ENCODE data around the gene MAN2B2. TPM values are rescaled to one million over a fixed set of nuclear protein-coding genes. Genes with fewer than 3 reads are reported as not detected.
"Not testable (repeated sequence)": the region's sequence is repeated elsewhere in the genome, so short reads cannot be mapped to it uniquely, and the experiment has no call there.

The MAN2B2 gene
- total RNA-seq, 1 donor from 2014 or later: 15.2 TPM

GRCh38 chr4:6613676-6614651, 39.0 kb downstream of the MAN2B2 start:
- DNase-seq (ENCODE audit: low read depth): no peak

DNA sequence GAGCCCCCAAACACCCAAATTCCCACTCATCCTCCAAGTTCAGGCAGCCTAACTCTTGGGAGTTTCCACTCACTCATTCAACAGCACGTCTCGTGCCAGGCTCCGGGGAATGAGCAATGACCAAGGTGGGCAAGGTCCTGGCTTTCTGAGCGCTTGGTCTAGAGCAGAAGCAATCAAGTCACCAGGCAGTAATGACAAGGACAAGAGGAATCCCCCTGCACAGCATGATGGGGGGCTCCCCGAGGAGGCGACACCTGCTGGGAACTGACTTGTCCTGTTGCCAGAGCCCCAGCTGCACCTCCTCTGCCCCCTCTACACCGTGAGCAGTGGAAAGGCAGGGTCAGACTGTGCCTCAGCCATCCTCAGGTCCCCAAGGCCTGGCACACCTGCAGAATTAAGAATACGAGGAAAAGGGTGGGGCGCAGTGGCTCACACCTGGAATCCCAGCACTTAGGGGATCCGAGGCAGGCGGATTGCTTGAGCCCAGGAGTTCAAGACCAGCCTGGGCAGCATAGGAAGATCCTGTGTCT, 39.8 kb downstream of the MAN2B2 start:
- no peak for DNase-seq (ENCODE audit: low read depth)

- no peak for DNase-seq (ENCODE audit: low read depth)
Measured at GRCh38 chr4:6616087-6616995, 41.4 kb downstream of the MAN2B2 start.

DNA sequence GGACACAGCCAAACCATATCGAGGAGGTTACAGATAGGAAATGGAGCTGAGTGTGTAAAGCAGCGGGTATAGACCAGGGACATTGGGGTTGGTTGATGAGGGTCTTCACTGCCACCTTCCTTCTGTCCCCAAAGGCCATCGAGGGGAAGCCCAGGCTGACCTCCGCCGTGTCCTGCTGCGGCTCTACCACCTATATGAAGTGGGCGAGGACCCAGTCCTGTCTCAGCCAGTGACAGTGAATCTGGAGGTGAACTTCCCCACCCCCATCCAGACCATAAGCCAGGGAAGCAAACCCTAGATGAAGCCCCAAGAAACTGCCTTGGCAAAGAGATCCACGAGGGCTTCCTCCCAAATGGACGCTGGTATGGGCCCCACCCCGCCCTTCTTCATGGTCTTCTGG, 42.3 kb downstream of the MAN2B2 start:
- no peak for DNase-seq (ENCODE audit: low read depth)

DNA sequence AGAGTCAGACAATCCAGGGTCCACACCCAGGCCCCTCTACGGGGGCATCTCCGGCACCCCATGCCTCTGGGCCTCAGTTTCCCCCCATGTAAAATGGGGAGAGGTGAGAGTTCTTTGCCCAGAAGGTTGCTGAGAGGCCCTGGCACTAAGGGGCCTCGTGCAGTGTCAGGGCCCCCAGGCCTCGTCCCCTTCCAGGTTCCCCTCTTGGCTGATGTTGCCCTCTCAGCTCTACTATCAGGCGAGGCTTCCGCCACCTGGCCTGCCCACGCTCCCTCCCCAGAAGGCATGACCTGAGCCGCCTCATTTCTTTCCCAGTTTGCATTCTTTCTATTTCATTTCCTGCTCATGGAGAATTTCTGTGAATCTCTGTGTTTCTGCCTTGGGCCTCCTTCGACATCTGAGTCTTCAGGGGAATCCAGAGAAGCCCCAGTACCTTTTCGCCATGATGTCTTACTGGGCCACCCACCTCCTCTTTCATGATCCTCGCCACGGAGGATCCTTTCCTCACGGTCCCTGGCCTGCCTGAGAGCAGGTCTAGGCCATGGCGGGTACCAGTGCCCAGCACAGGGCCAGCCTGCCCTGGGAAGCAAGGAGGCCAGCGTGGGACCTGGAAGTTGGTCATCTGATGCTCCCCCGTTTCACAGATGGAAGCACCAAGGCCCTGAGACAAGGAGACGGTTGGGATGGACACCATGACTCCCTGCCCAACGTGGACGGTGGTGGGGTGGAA, 43.6 kb downstream of the MAN2B2 start:
- no peak for DNase-seq (ENCODE audit: low read depth)

DNA sequence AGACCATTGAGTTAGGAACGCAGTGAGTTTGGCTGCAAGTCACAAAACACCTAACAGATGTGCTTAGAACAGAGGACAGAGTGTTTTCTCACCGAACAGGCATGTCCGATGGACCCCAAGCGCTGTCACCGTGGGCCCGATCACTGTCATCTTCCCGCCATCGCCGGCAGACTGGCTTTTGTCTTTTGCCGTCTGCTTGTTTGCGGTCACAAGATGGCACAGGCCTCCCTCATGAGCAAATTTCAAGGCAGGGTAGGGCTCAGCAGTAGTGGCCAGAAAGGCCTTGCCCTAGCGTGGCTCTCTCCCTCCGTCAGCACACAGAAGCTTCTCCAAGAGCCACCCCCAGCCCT, 44.1 kb downstream of the MAN2B2 start:
- no peak for DNase-seq (ENCODE audit: low read depth)

- DNase-seq (ENCODE audit: low read depth): no peak
Measured at GRCh38 chr4:6619466-6620255, 44.7 kb downstream of the MAN2B2 start.

GRCh38 chr4:6620296-6620695, 45.3 kb downstream of the MAN2B2 start:
- DNase-seq (ENCODE audit: low read depth): no peak

- peak; percentile 19 for DNase-seq (ENCODE audit: low read depth)
Measured at GRCh38 chr4:6620891-6621555, 46.0 kb downstream of the MAN2B2 start.

GRCh38 chr4:6621556-6621927, 46.6 kb downstream of the MAN2B2 start:
- DNase-seq (ENCODE audit: low read depth): no peak

GRCh38 chr4:6622744-6623143, 47.8 kb downstream of the MAN2B2 start:
- no peak for DNase-seq (ENCODE audit: low read depth)

DNA sequence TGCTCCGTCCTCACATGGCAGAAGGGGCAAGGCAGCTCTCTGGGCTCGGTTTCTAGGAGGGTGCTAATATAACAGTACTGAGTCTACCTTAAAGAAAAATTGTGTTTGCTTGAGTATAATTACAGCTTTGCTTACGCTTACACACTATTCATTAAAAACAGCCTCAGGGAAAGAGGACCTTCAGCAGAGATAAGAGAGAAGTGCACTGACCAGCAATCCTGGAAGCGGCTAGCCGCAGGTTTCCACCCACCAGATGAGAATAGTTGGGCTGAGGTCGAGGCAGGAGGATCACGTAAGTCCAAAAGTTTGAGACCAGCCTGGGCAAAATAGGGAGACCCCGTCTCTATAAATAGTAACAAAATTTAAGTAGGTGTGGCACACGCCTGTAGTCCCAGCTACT, 50.3 kb downstream of the MAN2B2 start:
- DNase-seq (ENCODE audit: low read depth): no peak

DNA sequence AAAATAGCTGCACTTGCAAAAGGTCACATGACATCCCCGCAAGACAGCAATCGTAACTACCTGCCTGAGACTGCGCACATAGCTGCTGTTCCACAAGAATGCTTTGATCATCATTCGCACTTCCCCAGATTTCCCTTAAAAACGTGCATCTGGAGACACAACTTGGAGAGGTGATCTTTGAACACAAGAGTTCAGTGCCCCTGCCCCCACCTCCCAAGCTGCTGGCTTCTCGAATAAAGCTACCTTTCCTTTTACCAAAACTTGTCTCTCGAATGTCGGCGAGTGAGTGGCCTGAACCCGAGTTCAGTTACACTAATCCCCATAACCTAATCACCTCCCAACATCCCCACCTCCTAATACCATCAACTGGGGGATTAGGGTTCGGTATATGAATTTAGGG, 51.1 kb downstream of the MAN2B2 start:
- no peak for DNase-seq (ENCODE audit: low read depth)

- no peak for DNase-seq (ENCODE audit: low read depth)
Measured at GRCh38 chr4:6627832-6628231, 52.8 kb downstream of the MAN2B2 start.

DNA sequence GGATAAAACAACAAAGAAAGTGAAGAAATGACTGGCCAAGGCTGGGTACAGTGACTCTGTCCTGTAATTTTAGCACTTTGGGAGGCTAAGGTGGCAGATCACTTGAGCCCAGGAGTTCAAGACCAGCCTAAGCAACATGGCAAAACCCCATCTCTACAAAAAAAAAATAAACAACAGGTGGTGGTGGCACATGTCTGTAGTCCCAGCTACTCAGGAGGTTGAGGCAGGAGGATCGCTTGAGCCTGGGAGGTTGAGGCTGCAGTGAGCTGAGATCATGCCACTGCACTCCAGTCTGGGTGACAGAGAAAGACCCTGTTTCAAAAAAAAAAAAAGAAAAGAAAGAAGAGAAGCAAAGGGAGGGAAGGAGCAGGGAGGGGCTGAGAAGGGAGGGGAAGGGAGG, 53.5 kb downstream of the MAN2B2 start:
- not testable (repeated sequence) for DNase-seq (ENCODE audit: low read depth)

DNA sequence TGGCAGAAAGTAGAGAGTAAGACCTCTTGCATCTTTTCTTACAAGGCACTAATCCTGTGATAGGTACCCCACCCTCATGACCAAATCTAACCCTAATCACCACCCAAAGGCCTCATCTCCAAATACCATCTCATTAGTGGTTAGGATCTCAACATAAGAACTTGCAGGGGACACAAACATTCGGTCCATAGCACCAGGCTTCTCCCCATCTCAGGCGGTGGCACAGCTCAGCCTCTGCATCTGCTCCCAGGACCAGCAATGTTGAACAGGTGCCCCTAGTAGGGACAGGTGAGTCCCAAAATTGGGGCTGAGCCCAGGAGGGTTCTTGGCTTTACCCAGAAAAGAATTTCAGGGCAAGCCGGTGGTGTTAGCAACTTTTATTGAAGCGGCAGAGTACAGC, 57.1 kb downstream of the MAN2B2 start:
- no peak for DNase-seq (ENCODE audit: low read depth)

- no peak for DNase-seq (ENCODE audit: low read depth)
Measured at GRCh38 chr4:6633091-6633906, 58.3 kb downstream of the MAN2B2 start.

DNA sequence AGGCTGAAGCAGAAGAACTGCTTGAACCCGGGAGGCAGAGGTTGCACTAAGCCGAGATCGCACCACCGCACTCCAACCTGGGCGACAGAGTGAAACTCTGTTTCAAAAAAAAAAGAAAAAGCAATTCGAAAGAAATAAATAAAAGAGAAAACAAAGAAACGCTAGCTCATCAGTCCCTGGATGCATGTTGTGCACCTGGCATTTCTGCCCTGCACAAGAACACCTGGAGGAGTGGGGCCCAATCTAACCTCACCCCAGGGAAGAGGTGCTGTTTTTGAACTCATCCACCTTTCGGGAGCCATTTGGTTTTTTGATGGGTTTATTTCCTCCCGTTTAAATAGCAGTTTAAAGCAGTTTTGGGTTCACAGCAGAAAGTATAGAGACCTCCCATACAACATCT, 59.8 kb downstream of the MAN2B2 start:
- no peak for DNase-seq (ENCODE audit: low read depth)

DNA sequence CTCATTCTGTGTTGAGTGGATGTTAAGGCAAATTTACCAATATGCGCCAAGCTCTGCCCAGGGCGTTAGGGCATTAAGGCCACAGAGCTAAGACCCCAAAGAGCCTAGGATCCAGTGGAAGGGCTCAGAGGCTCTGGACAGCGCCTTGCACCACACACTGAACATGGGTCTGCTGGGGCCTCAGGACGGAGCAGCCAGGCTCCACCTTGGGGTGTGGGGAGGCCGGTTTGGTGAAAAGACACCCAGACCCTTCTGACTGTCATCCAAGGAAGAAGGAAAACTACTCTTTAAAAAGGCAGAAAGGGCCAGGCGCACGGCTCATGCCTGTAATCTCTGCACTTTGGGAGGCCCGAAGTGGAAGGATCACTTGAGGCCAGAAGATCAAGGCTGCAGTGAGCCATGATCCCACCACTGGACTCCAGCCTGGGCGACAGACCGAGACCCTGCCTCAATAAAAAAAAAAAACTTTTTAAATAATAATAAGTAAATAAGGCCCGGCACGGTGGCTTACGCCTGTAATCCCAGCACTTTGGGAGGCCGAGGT, 64.2 kb downstream of the MAN2B2 start:
- DNase-seq (ENCODE audit: low read depth): no peak

All from myocyte (in vitro differentiated cells).